Tibial artery (tissue), 4 donors: ENCODE measurements around the gene C11orf65.
"Not testable (repeated sequence)": the region's sequence is repeated elsewhere in the genome, so short reads cannot be mapped to it uniquely, and the experiment has no call there.

ENCODE experiments used
- DNase-seq, 2 donors: peaks; one replicate each; pipeline ENCODE4 v3.0.0-alpha.2; 2019
- H3K27ac ChIP-seq, 2 donors: fragments of 200-600 bp; sonication (generic) in 1 of 2; 1 replicate in 1 of 2; 2 replicates in 1 of 2; pipeline ENCODE4 v1.5.1; 2018 to 2019; ENCODE audit warnings: mild to moderate bottlenecking in 1 of 2
- H3K27me3 ChIP-seq, 2 donors: fragments of 200-600 bp; sonication (generic) in 1 of 2; one replicate each; pipeline versions ENCODE4 v1.5.1 to v1.6.0; 2016 to 2019
- H3K36me3 ChIP-seq, 3 donors: fragments of 200-600 bp; sonication (generic) in 2 of 3; one replicate each; pipeline ENCODE4 v1.5.1; 2016 to 2019; ENCODE audit warnings: mild to moderate bottlenecking in 2 of 3
- H3K4me1 ChIP-seq, 4 donors: fragments of 200-600 bp; sonication (generic) in 2 of 4; 1 replicate in 3 of 4; 2 replicates in 1 of 4; pipeline ENCODE4 v1.5.1; 2016 to 2019
- H3K4me3 ChIP-seq, 2 donors: fragments of 200-600 bp; sonication (generic) in 1 of 2; 1 replicate in 1 of 2; 2 replicates in 1 of 2; pipeline ENCODE4 v1.5.1; 2018 to 2019; ENCODE audit warnings: mild to moderate bottlenecking in 2 of 2
- H3K9me3 ChIP-seq, 3 donors: fragments of 200-600 bp; sonication (generic) in 1 of 3; one replicate each; pipeline ENCODE4 v1.5.1; 2016 to 2019
- intact Hi-C: fragments of 100-400 bp; cut with DNase I; formaldehyde crosslinking; loops from one replicate; pipeline ENCODE4 v1.15.0; 2023; ENCODE audit warnings: low total_unique reads
- TF ChIP-seq, protein P1 (sequence below), 2 experiments: fragments of 200-600 bp in 1 of 2; fragments of 450-650 bp in 1 of 2; IDR thresholded peaks; one replicate each; pipeline ENCODE4 v1.5.1; 2017 to 2019; ENCODE audit warnings: antibody characterized with exemption in 2 of 2, mild to moderate bottlenecking in 1 of 2, moderate library complexity in 1 of 2

Gene C11orf65

DNA sequence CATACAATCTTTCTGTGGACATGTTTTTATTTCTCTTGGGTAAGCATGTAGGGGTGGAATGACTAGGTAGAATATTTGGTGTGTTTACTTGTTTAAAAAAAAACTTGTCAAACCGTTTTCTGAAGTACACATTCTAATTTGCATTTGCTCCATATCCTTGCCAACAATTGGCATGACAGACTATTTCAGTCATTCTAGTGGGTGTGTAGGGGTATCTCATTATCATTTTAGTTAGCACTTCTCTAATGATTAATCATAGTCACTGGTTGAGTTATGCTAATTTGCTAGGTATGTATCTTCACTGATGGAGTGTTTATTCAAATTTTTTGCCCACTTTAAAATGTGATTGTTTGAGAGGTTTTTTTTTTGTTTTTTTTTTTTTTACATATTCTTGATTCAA lies 64.3 kb downstream of the C11orf65 start:
- no peak overlapping the region for H3K4me3 ChIP-seq
- TF ChIP-seq, protein P1, sequence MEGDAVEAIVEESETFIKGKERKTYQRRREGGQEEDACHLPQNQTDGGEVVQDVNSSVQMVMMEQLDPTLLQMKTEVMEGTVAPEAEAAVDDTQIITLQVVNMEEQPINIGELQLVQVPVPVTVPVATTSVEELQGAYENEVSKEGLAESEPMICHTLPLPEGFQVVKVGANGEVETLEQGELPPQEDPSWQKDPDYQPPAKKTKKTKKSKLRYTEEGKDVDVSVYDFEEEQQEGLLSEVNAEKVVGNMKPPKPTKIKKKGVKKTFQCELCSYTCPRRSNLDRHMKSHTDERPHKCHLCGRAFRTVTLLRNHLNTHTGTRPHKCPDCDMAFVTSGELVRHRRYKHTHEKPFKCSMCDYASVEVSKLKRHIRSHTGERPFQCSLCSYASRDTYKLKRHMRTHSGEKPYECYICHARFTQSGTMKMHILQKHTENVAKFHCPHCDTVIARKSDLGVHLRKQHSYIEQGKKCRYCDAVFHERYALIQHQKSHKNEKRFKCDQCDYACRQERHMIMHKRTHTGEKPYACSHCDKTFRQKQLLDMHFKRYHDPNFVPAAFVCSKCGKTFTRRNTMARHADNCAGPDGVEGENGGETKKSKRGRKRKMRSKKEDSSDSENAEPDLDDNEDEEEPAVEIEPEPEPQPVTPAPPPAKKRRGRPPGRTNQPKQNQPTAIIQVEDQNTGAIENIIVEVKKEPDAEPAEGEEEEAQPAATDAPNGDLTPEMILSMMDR (IDR thresholded peaks at IDR 0.05), result no peak
- H3K9me3 ChIP-seq, result no peaks in the 10 kb centered on the region
- no peak overlapping the region for H3K27ac ChIP-seq
- no peaks in the 10 kb centered on the region for H3K27me3 ChIP-seq
- no peak for DNase-seq
- no peaks in the 10 kb centered on the region for H3K4me1 ChIP-seq
- H3K36me3 ChIP-seq, result peaks cover 0 to 5% (median 0%) of the 10 kb centered on the region in 3 donors
- intact Hi-C loops, result no loop called here

DNA sequence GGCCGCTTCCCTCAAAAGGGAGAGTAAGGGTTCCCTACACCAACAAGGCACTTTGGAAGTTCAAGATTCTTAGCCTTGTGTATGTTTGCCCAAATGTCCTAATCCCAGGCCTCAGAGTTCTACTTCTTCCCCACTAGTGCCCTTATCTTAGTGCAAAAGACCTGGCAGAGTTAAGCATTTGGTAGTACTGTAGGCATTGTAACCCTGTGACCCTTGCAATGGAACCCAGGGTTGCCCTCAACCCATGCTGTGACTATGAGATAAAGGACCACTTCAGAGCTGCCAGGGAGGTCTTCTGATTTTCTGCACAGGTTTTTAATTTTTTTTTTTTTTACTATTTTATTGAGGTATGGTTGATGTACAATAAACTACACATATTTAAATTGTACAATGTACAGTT lies 65.1 kb downstream of the C11orf65 start:
- Histone ChIP-seq H3K4me3 (no peak overlapping the region), H3K36me3 (peaks cover 0 to 5% (median 0%) of the 10 kb centered on the region in 3 donors), H3K4me1 (no peaks in the 10 kb centered on the region), H3K27ac (no peak overlapping the region), H3K27me3 (no peaks in the 10 kb centered on the region), H3K9me3 (no peaks in the 10 kb centered on the region)
- DNase-seq, result no peak
- TF ChIP-seq, protein P1 (IDR thresholded peaks at IDR 0.05), result no peak
- intact Hi-C loops, result no loop called here

DNA sequence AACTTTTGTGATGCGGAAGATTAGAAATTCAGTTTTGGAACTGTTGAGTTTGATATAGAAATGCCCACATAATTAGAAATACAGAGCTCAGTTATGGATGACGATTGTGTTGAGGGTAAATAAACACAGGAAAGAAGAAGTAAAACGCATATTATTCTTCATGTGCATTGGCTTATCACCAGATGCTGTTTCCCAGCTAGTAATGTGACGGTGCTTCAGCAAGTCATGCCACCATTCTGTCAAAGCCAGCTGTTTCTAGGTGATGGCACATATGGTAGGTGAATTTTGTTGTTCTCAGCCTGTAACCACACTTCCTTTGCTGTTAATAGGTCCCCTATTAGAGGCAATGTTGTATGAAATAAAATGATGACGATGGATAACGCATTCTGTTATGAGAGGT lies 68.9 kb downstream of the C11orf65 start:
- Histone ChIP-seq H3K36me3 (no peaks in the 10 kb centered on the region), H3K9me3 (no peaks in the 10 kb centered on the region), H3K4me1 (no peaks in the 10 kb centered on the region), H3K27ac (no peak overlapping the region), H3K27me3 (no peaks in the 10 kb centered on the region), H3K4me3 (no peak overlapping the region)
- DNase-seq, result no peak
- intact Hi-C loops, result no loop called here
- TF ChIP-seq, protein P1 (IDR thresholded peaks at IDR 0.05), result no peak

DNA sequence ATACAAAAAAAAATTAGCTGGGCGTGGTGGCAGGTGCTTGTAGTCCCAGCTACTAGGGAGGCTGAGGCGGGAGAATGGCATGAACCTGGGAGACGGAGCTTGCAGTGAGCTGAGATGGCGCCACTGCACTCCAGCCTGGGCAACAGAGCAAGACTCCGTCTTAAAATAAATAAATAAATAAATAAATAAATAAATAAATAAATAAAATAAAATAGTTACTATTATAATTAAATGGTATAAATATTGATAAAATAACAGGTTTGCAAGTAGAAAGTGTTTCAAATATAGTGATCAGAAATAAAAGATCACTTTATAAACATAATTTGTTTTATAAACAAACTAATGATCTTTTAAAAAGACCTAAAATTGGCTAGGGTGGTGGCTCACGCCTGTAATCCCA lies 70.7 kb downstream of the C11orf65 start:
- H3K9me3 ChIP-seq, H3K27ac ChIP-seq, DNase-seq, intact Hi-C loops, H3K36me3 ChIP-seq, H3K4me3 ChIP-seq, H3K27me3 ChIP-seq, H3K4me1 ChIP-seq: not testable (repeated sequence)

DNA sequence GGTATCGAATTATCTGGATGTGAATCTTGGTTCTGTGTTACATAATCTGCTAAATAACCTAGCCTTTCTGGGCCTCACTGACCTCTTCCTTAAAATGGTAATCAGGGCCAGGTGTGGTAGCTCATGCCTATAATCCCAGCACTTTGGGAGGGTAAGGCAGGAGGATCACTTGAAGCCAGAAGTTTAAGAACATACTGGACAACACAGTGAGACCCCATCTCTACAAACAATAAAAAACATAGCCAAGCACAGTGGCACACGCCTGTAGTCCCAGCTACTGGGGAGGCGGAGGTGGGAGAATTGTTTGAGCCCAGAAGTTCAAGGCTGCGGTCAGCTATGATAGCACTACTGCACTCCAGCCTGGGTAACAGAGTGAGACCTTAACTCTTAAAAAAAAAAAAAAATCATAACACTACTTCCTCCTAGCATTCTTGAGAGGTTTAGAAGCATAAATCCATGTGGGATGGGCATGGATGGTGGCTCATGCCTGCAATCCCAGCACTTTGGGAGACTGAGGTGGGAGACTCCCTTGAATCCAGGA lies 72.5 kb downstream of the C11orf65 start:
- TF ChIP-seq, protein P1 (IDR thresholded peaks at IDR 0.05), result no peak
- Histone ChIP-seq H3K27ac (no peak overlapping the region), H3K4me3 (no peak overlapping the region), H3K27me3 (no peaks in the 10 kb centered on the region), H3K4me1 (no peaks in the 10 kb centered on the region), H3K9me3 (no peaks in the 10 kb centered on the region), H3K36me3 (no peaks in the 10 kb centered on the region)
- no peak for DNase-seq
- intact Hi-C loops, result no loop called here

DNA sequence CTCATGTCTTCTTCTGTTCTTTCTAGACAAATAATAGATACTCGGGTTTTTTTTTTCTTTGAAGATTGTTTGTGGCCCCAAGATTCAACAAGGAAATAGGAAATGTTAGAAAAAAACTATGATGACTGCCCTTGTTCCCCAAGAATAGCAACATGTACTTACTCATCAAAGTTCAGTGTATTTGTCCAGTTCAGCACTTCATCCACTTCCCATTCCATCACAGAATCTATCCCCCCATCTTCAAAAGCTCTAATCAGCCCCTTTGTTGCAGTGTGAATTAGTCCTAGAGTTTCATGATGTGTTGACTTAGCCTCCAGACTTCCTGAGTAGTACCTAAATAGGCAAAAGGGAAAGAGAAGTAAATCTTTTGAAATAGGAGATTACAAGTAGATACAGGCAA lies 74.3 kb downstream of the C11orf65 start:
- TF ChIP-seq, protein P1 (IDR thresholded peaks at IDR 0.05), result no peak
- Histone ChIP-seq H3K4me3 (no peak overlapping the region), H3K27ac (no peak overlapping the region), H3K27me3 (no peaks in the 10 kb centered on the region), H3K4me1 (no peaks in the 10 kb centered on the region), H3K36me3 (no peaks in the 10 kb centered on the region), H3K9me3 (no peaks in the 10 kb centered on the region)
- intact Hi-C loops, result no loop called here
- no peak for DNase-seq
